GM10266 (cell line): ENCODE data around the gene FBXO17.

Experiments used
- DNase-seq: peaks from one replicate; pipeline ENCODE4 v3.0.0; 2012; ENCODE audit errors: extremely low spot score
- CTCF ChIP-seq: IDR thresholded peaks from 2 replicates; pipeline ENCODE4 v1.5.1; 2012; ENCODE audit warnings: mild to moderate bottlenecking, low read depth; ENCODE audit not compliant: control insufficient read depth, insufficient read depth; ENCODE audit errors: missing control alignments

FBXO17 gene

GRCh38 chr19:38913958-38914357 lies 61.6 kb downstream of the FBXO17 start:
- TF ChIP-seq CTCF: no peak
- DNase-seq: no peak

GRCh38 chr19:38912600-38913514 lies 62.7 kb downstream of the FBXO17 start:
- peak; percentile 57 for DNase-seq
- no peak for TF ChIP-seq CTCF

GRCh38 chr19:38911388-38912001 lies 64.0 kb downstream of the FBXO17 start:
- DNase-seq: no peak
- no peak for TF ChIP-seq CTCF

- DNase-seq: no peak
- no peak for TF ChIP-seq CTCF
These were observed 65.1 kb downstream of the FBXO17 start for GRCh38 chr19:38910488-38910887.

- TF ChIP-seq CTCF: no peak
- DNase-seq: no peak
These were observed 66.6 kb downstream of the FBXO17 start for GRCh38 chr19:38908911-38909310.

GRCh38 chr19:38907670-38908069 lies 67.9 kb downstream of the FBXO17 start:
- no peak for TF ChIP-seq CTCF
- DNase-seq: no peak

GRCh38 chr19:38907227-38907626 lies 68.3 kb downstream of the FBXO17 start:
- no peak for TF ChIP-seq CTCF

More at GRCh38 chr19:38907227-38907626, 68.3 kb downstream of the FBXO17 start:
- no peak for DNase-seq
